Fibroblast of lung (primary cell): ENCODE measurements around the gene KCNG2. TPM values are rescaled to one million over a fixed set of nuclear protein-coding genes. Genes with fewer than 3 reads are reported as not detected.

Source experiments
- DNase-seq, 2 donors: peaks; one replicate each; pipeline versions ENCODE4 v3.0.0 to v3.0.0-alpha.2; 2010; ENCODE audit warnings: low read depth in 2 of 2
- H2AFZ ChIP-seq: 2 replicates; pipeline ENCODE4 v1.5.1; 2012; ENCODE audit warnings: low read length, control low read depth, inconsistent platforms
- H3K27ac ChIP-seq: 2 replicates; pipeline ENCODE4 v1.5.1; 2011; ENCODE audit warnings: low read length, control low read depth; ENCODE audit not compliant: insufficient read depth
- H3K27me3 ChIP-seq: 2 replicates; pipeline ENCODE4 v1.5.1; 2011; ENCODE audit warnings: mild to moderate bottlenecking, low read length; ENCODE audit not compliant: control insufficient read depth, insufficient read depth
- H3K36me3 ChIP-seq: 2 replicates; pipeline ENCODE4 v1.5.1; 2011; ENCODE audit warnings: low read length; ENCODE audit not compliant: control insufficient read depth, insufficient read depth
- H3K4me1 ChIP-seq: 2 replicates; pipeline ENCODE4 v1.5.1; 2011; ENCODE audit warnings: low read length; ENCODE audit not compliant: control insufficient read depth, insufficient read depth; ENCODE audit errors: extremely low read depth
- H3K4me2 ChIP-seq: 2 replicates; pipeline ENCODE4 v1.5.1; 2011; ENCODE audit warnings: low read length, control low read depth; ENCODE audit not compliant: insufficient read depth; ENCODE audit errors: extremely low read depth
- H3K4me3 ChIP-seq, 4 experiments: fragments of 200-600 bp in 1 of 4; sonication (generic) in 1 of 4; replicated peaks in 1 of 4; 2 replicates each; pipeline ENCODE4 v1.5.1; 2011 to 2016; ENCODE audit warnings: low read length in 4 of 4, low read depth in 3 of 4, mild to moderate bottlenecking in 3 of 4, control low read depth in 2 of 4, inconsistent platforms in 1 of 4, mixed read lengths in 1 of 4; ENCODE audit not compliant: insufficient read depth in 1 of 4; ENCODE audit errors: control extremely low read depth in 1 of 4
- H3K79me2 ChIP-seq: 2 replicates; pipeline ENCODE4 v1.5.1; 2012; ENCODE audit warnings: mild to moderate bottlenecking, low read length, inconsistent platforms; ENCODE audit not compliant: control insufficient read depth, insufficient read depth
- H3K9ac ChIP-seq: 2 replicates; pipeline ENCODE4 v1.5.1; 2011; ENCODE audit warnings: mild to moderate bottlenecking, low read length, control low read depth; ENCODE audit not compliant: insufficient read depth
- H3K9me3 ChIP-seq: 2 replicates; pipeline ENCODE4 v1.5.1; 2012; ENCODE audit warnings: low read depth, low read length; ENCODE audit not compliant: control insufficient read depth, insufficient read depth
- H4K20me1 ChIP-seq: 2 replicates; pipeline ENCODE4 v1.5.1; 2011; ENCODE audit warnings: low read length; ENCODE audit not compliant: control insufficient read depth, insufficient read depth; ENCODE audit errors: extremely low read depth
- CTCF ChIP-seq, 2 donors: IDR thresholded peaks in 1 of 2; conservative IDR thresholded peaks in 1 of 2; 1 replicate in 1 of 2; 2 replicates in 1 of 2; pipeline ENCODE4 v1.5.1; 2011 to 2012; ENCODE audit warnings: low read length in 2 of 2, control low read depth in 1 of 2, inconsistent platforms in 1 of 2, low read depth in 1 of 2, mild to moderate bottlenecking in 1 of 2
- EZH2 ChIP-seq: IDR thresholded peaks from 2 replicates; pipeline ENCODE4 v1.5.1; 2012; ENCODE audit warnings: low read length, control low read depth, mild to moderate bottlenecking; ENCODE audit errors: missing control alignments
- polyA plus RNA-seq, 2 donors: library from polyadenylated mRNA; depleted of rRNA in 1 of 2; stranded (reverse) in 1 of 2; unstranded in 1 of 2; fragments of >200 nt; gene quantifications; 2 replicates each; pipeline ENCODE4 v1.2.1, GENCODE V29; 2011 to 2012; ENCODE audit warnings: missing spikeins in 1 of 2
- total RNA-seq: library from RNA; depleted of rRNA; stranded (reverse); fragments of >200 nt; gene quantifications from 2 replicates; pipeline ENCODE4 v1.2.1, GENCODE V29; 2014

Gene KCNG2
- total and polyA plus RNA-seq, 2 donors (not counting 1 experiment from before 2014, with no cell fraction given), result 0.42 to 10.1 TPM

DNA sequence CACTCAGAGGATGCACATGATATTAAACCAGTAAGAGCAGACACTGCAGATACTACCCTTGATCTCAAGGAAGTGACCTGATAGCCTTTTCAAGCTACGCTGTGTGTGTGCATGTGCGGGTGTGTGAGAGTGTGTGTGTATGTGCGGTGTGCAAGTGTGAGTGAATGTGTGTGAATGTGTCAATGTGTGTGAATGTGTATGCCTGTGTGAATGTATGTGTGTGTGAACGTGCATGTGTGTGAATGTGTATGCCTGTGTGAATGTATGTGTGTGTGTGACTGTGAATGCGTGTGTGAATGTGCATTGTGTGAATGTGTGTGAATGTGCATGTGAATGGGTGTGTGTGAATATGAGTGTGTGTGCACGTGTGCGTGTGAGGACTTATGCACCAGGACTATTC, 53.8 kb downstream of the KCNG2 start:
- H3K9ac ChIP-seq, result no peak overlapping the region
- peaks cover 6% of the 10 kb centered on the region for H3K4me1 ChIP-seq
- H3K36me3 ChIP-seq, result no peaks in the 10 kb centered on the region
- no peaks in the 10 kb centered on the region for H4K20me1 ChIP-seq
- no peak overlapping the region for H3K4me3 ChIP-seq
- TF ChIP-seq EZH2 (no peak), CTCF (conservative IDR thresholded peaks at IDR 0.05 in 1 of 2, IDR thresholded peaks at IDR 0.05 in 1 of 2; ENCODE audit: low read depth in 1 of 2, low read length in 2 of 2) (no peak)
- no peak for DNase-seq
- no peaks in the 10 kb centered on the region for H3K9me3 ChIP-seq
- no peak overlapping the region for H3K4me2 ChIP-seq
- H3K27me3 ChIP-seq, result no peaks in the 10 kb centered on the region
- H3K79me2 ChIP-seq, result no peaks in the 10 kb centered on the region
- no peak overlapping the region for H3K27ac ChIP-seq
- H2AFZ ChIP-seq, result no peak overlapping the region

DNA sequence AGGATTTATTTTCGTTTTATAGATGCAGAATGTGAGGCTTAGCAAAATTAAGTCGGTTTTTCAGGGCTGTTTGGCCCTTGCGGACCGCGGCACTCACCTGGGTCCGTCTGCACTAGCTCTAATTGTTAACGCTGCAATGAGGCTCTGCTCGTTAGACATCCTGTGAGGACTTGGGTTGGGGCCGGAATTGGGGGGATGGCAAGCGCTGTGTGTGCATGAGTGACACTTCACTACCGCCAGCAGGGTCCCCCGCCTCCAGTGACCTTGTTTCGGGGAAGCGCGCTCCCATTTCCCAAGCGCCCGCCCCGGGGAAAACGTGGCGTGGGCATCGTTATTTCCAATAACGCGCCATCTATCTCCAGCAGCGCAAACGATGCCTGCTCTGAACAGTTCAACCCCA, 54.2 kb downstream of the KCNG2 start:
- Histone ChIP-seq H4K20me1 (no peaks in the 10 kb centered on the region), H3K27me3 (no peaks in the 10 kb centered on the region), H3K27ac (no peak overlapping the region), H2AFZ (no peak overlapping the region), H3K79me2 (no peaks in the 10 kb centered on the region), H3K4me3 (no peak overlapping the region), H3K4me1 (peaks cover 2% of the 10 kb centered on the region), H3K9me3 (no peaks in the 10 kb centered on the region), H3K9ac (no peak overlapping the region), H3K36me3 (no peaks in the 10 kb centered on the region), H3K4me2 (no peak overlapping the region)
- TF ChIP-seq EZH2 (no peak), CTCF (conservative IDR thresholded peaks at IDR 0.05 in 1 of 2, IDR thresholded peaks at IDR 0.05 in 1 of 2; ENCODE audit: low read depth in 1 of 2, low read length in 2 of 2) (no peak)
- DNase-seq, result no peak

- DNase-seq, result no peak
- no peaks in the 10 kb centered on the region for H3K9me3 ChIP-seq
- H3K27me3 ChIP-seq, result no peaks in the 10 kb centered on the region
- H3K4me3 ChIP-seq, result no peak overlapping the region
- no peak overlapping the region for H3K4me2 ChIP-seq
- H3K4me1 ChIP-seq, result peaks cover 2% of the 10 kb centered on the region
- H3K27ac ChIP-seq, result no peak overlapping the region
- TF ChIP-seq CTCF (conservative IDR thresholded peaks at IDR 0.05 in 1 of 2, IDR thresholded peaks at IDR 0.05 in 1 of 2; ENCODE audit: low read depth in 1 of 2, low read length in 2 of 2) (no peak), EZH2 (no peak)
- no peaks in the 10 kb centered on the region for H3K36me3 ChIP-seq
- no peaks in the 10 kb centered on the region for H3K79me2 ChIP-seq
- H2AFZ ChIP-seq, result no peak overlapping the region
- H3K9ac ChIP-seq, result no peak overlapping the region
- no peaks in the 10 kb centered on the region for H4K20me1 ChIP-seq
Measured at GRCh38 chr18:79852561-79853302, 55.0 kb downstream of the KCNG2 start.
